ENCODE data around the gene ABCB9.

- TF ChIP-seq EZH2 (IDR thresholded peaks at IDR 0.05; ENCODE audit: borderline replicate concordance) (no peak), CTCF (IDR thresholded peaks at IDR 0.05; ENCODE audit: poor library complexity) (no peak), EZH2phosphoT487 (IDR thresholded peaks at IDR 0.05; ENCODE audit: low read depth, severe bottlenecking, unreplicated experiment) (no peak)
Measured at GRCh38 chr12:122994140-122994675, 27.9 kb upstream of the ABCB9 start.
